ENCODE data around the gene TMEM182.

Gene TMEM182

GRCh38 chr2:102788216-102788884 is 26.5 kb downstream of the TMEM182 start:
- Histone ChIP-seq H3K9ac (ENCODE audit: low read depth, low read length) (no peak overlapping the region), H3K27ac (ENCODE audit: low read depth, low read length) (no peak overlapping the region)

GRCh38 chr2:102788885-102789260 is 27.0 kb downstream of the TMEM182 start:
- H3K27ac ChIP-seq (ENCODE audit: low read depth, low read length), result no peak overlapping the region
- no peaks in the 10 kb centered on the region for H3K9me3 ChIP-seq (ENCODE audit: control insufficient read depth, insufficient read depth, low read length)
- no peak overlapping the region for H3K4me3 ChIP-seq (ENCODE audit: low read depth, low read length)
- no peaks in the 10 kb centered on the region for H3K36me3 ChIP-seq (ENCODE audit: control insufficient read depth, insufficient read depth, low read length)
- H3K4me1 ChIP-seq (ENCODE audit: control insufficient read depth, insufficient read depth, low read length), result peaks cover 23% of the 10 kb centered on the region
- H3K27me3 ChIP-seq (ENCODE audit: control insufficient read depth, insufficient read depth, low read length), result no peaks in the 10 kb centered on the region
- no peak overlapping the region for H3K9ac ChIP-seq (ENCODE audit: low read depth, low read length)

More at GRCh38 chr2:102788216-102788884, 26.5 kb downstream of the TMEM182 start:
- Histone ChIP-seq H3K36me3 (ENCODE audit: control insufficient read depth, insufficient read depth, low read length) (no peaks in the 10 kb centered on the region), H3K27me3 (ENCODE audit: control insufficient read depth, insufficient read depth, low read length) (no peaks in the 10 kb centered on the region), H3K4me1 (ENCODE audit: control insufficient read depth, insufficient read depth, low read length) (peaks cover 28% of the 10 kb centered on the region), H3K4me3 (ENCODE audit: low read depth, low read length) (no peak overlapping the region), H3K9me3 (ENCODE audit: control insufficient read depth, insufficient read depth, low read length) (no peaks in the 10 kb centered on the region)

GRCh38 chr2:102789349-102790090 is 27.7 kb downstream of the TMEM182 start:
- Histone ChIP-seq H3K36me3 (ENCODE audit: control insufficient read depth, insufficient read depth, low read length) (no peaks in the 10 kb centered on the region), H3K9ac (ENCODE audit: low read depth, low read length) (no peak overlapping the region), H3K4me3 (ENCODE audit: low read depth, low read length) (no peak overlapping the region), H3K4me1 (ENCODE audit: control insufficient read depth, insufficient read depth, low read length) (peaks cover 19% of the 10 kb centered on the region), H3K9me3 (ENCODE audit: control insufficient read depth, insufficient read depth, low read length) (no peaks in the 10 kb centered on the region), H3K27ac (ENCODE audit: low read depth, low read length) (no peak overlapping the region), H3K27me3 (ENCODE audit: control insufficient read depth, insufficient read depth, low read length) (no peaks in the 10 kb centered on the region)

- Histone ChIP-seq H3K27ac (ENCODE audit: low read depth, low read length) (no peak overlapping the region), H3K9ac (ENCODE audit: low read depth, low read length) (no peak overlapping the region), H3K36me3 (ENCODE audit: control insufficient read depth, insufficient read depth, low read length) (no peaks in the 10 kb centered on the region), H3K27me3 (ENCODE audit: control insufficient read depth, insufficient read depth, low read length) (no peaks in the 10 kb centered on the region), H3K4me1 (ENCODE audit: control insufficient read depth, insufficient read depth, low read length) (peaks cover 14% of the 10 kb centered on the region; the same call in 1 of the 2 replicates), H3K4me3 (ENCODE audit: low read depth, low read length) (no peak overlapping the region), H3K9me3 (ENCODE audit: control insufficient read depth, insufficient read depth, low read length) (no peaks in the 10 kb centered on the region)
Observed at GRCh38 chr2:102790091-102790455, 28.2 kb downstream of the TMEM182 start.

GRCh38 chr2:102792568-102793208 is 30.9 kb downstream of the TMEM182 start:
- Histone ChIP-seq H3K27ac (ENCODE audit: low read depth, low read length) (no peak overlapping the region), H3K4me3 (ENCODE audit: low read depth, low read length) (no peak overlapping the region), H3K9me3 (ENCODE audit: control insufficient read depth, insufficient read depth, low read length) (no peaks in the 10 kb centered on the region), H3K4me1 (ENCODE audit: control insufficient read depth, insufficient read depth, low read length) (peaks cover 11% of the 10 kb centered on the region; the same call in 1 of the 2 replicates), H3K27me3 (ENCODE audit: control insufficient read depth, insufficient read depth, low read length) (no peaks in the 10 kb centered on the region), H3K36me3 (ENCODE audit: control insufficient read depth, insufficient read depth, low read length) (no peaks in the 10 kb centered on the region), H3K9ac (ENCODE audit: low read depth, low read length) (no peak overlapping the region)

GRCh38 chr2:102795641-102796040 is 33.8 kb downstream of the TMEM182 start:
- Histone ChIP-seq H3K9ac (ENCODE audit: low read depth, low read length) (no peak overlapping the region), H3K27me3 (ENCODE audit: control insufficient read depth, insufficient read depth, low read length) (no peaks in the 10 kb centered on the region), H3K36me3 (ENCODE audit: control insufficient read depth, insufficient read depth, low read length) (peaks cover 8% of the 10 kb centered on the region; the same call in 1 of the 2 replicates), H3K9me3 (ENCODE audit: control insufficient read depth, insufficient read depth, low read length) (peaks cover 18% of the 10 kb centered on the region), H3K4me1 (ENCODE audit: control insufficient read depth, insufficient read depth, low read length) (peaks cover 5% of the 10 kb centered on the region; the same call in 1 of the 2 replicates), H3K27ac (ENCODE audit: low read depth, low read length) (no peak overlapping the region), H3K4me3 (ENCODE audit: low read depth, low read length) (no peak overlapping the region)

GRCh38 chr2:102796337-102796736 is 34.5 kb downstream of the TMEM182 start:
- Histone ChIP-seq H3K4me3 (ENCODE audit: low read depth, low read length) (no peak overlapping the region), H3K27me3 (ENCODE audit: control insufficient read depth, insufficient read depth, low read length) (no peaks in the 10 kb centered on the region), H3K9ac (ENCODE audit: low read depth, low read length) (no peak overlapping the region), H3K4me1 (ENCODE audit: control insufficient read depth, insufficient read depth, low read length) (peaks cover 5% of the 10 kb centered on the region; the same call in 1 of the 2 replicates), H3K9me3 (ENCODE audit: control insufficient read depth, insufficient read depth, low read length) (peaks cover 25% of the 10 kb centered on the region), H3K27ac (ENCODE audit: low read depth, low read length) (no peak overlapping the region), H3K36me3 (ENCODE audit: control insufficient read depth, insufficient read depth, low read length) (peaks cover 8% of the 10 kb centered on the region; the same call in 1 of the 2 replicates)

- Histone ChIP-seq H3K9ac (ENCODE audit: low read depth, low read length) (no peak overlapping the region), H3K9me3 (ENCODE audit: control insufficient read depth, insufficient read depth, low read length) (peaks cover 37% of the 10 kb centered on the region), H3K27me3 (ENCODE audit: control insufficient read depth, insufficient read depth, low read length) (no peaks in the 10 kb centered on the region), H3K4me3 (ENCODE audit: low read depth, low read length) (no peak overlapping the region), H3K36me3 (ENCODE audit: control insufficient read depth, insufficient read depth, low read length) (peaks cover 8% of the 10 kb centered on the region; the same call in 1 of the 2 replicates), H3K4me1 (ENCODE audit: control insufficient read depth, insufficient read depth, low read length) (peaks cover 3% of the 10 kb centered on the region; the same call in 1 of the 2 replicates), H3K27ac (ENCODE audit: low read depth, low read length) (no peak overlapping the region)
Observed at GRCh38 chr2:102797486-102797885, 35.7 kb downstream of the TMEM182 start.

- Histone ChIP-seq H3K9ac (ENCODE audit: low read depth, low read length) (no peak overlapping the region), H3K9me3 (ENCODE audit: control insufficient read depth, insufficient read depth, low read length) (peaks cover 38% of the 10 kb centered on the region), H3K4me1 (ENCODE audit: control insufficient read depth, insufficient read depth, low read length) (no peaks in the 10 kb centered on the region), H3K4me3 (ENCODE audit: low read depth, low read length) (no peak overlapping the region), H3K27me3 (ENCODE audit: control insufficient read depth, insufficient read depth, low read length) (no peaks in the 10 kb centered on the region), H3K36me3 (ENCODE audit: control insufficient read depth, insufficient read depth, low read length) (peaks cover 8% of the 10 kb centered on the region; the same call in 1 of the 2 replicates), H3K27ac (ENCODE audit: low read depth, low read length) (no peak overlapping the region)
Observed at GRCh38 chr2:102798181-102798580, 36.4 kb downstream of the TMEM182 start.

GRCh38 chr2:102801098-102801718 is 39.4 kb downstream of the TMEM182 start:
- H3K4me3 ChIP-seq (ENCODE audit: low read depth, low read length), result no peak overlapping the region
- peaks cover 38% of the 10 kb centered on the region for H3K9me3 ChIP-seq (ENCODE audit: control insufficient read depth, insufficient read depth, low read length)
- H3K4me1 ChIP-seq (ENCODE audit: control insufficient read depth, insufficient read depth, low read length), result no peaks in the 10 kb centered on the region
- H3K27ac ChIP-seq (ENCODE audit: low read depth, low read length), result no peak overlapping the region
- no peaks in the 10 kb centered on the region for H3K27me3 ChIP-seq (ENCODE audit: control insufficient read depth, insufficient read depth, low read length)
- H3K36me3 ChIP-seq (ENCODE audit: control insufficient read depth, insufficient read depth, low read length), result peaks cover 8% of the 10 kb centered on the region; the same call in 1 of the 2 replicates
- no peak overlapping the region for H3K9ac ChIP-seq (ENCODE audit: low read depth, low read length)

Data from HUES48 (cell line).